Measurements from ENCODE around the gene ZFAND3. TPM values are rescaled to one million over a fixed set of nuclear protein-coding genes. Genes with fewer than 3 reads are reported as not detected.
"Not testable (repeated sequence)": the region's sequence is repeated elsewhere in the genome, so short reads cannot be mapped to it uniquely, and the experiment has no call there.

The ZFAND3 gene
- polyA plus RNA-seq, 5 donors = 109 to 122 (median 116) TPM

- no peak for DNase-seq
Measured at GRCh38 chr6:37934276-37934675, 114.7 kb downstream of the ZFAND3 start.

- no peak for DNase-seq
Measured at GRCh38 chr6:37936150-37936549, 116.6 kb downstream of the ZFAND3 start.

- DNase-seq = no peak
Measured at GRCh38 chr6:37936906-37937305, 117.4 kb downstream of the ZFAND3 start.

- DNase-seq = no peak
Measured at GRCh38 chr6:37938909-37939308, 119.4 kb downstream of the ZFAND3 start.

- DNase-seq = peak; percentile 38 to 43
Measured at GRCh38 chr6:37940074-37940847, 120.7 kb downstream of the ZFAND3 start.

- no peak for DNase-seq
Measured at GRCh38 chr6:37941871-37942270, 122.3 kb downstream of the ZFAND3 start.

GRCh38 chr6:37942606-37943376, 123.3 kb downstream of the ZFAND3 start:
- DNase-seq = no peak

- DNase-seq = no peak
Measured at GRCh38 chr6:37943436-37944058, 124.0 kb downstream of the ZFAND3 start.

- DNase-seq = no peak
Measured at GRCh38 chr6:37946057-37946456, 126.5 kb downstream of the ZFAND3 start.

- no peak for DNase-seq
Measured at GRCh38 chr6:37947468-37947867, 127.9 kb downstream of the ZFAND3 start.

GRCh38 chr6:37948584-37948983, 129.1 kb downstream of the ZFAND3 start:
- DNase-seq = not testable (repeated sequence)

- DNase-seq = no peak
Measured at GRCh38 chr6:37952027-37952426, 132.5 kb downstream of the ZFAND3 start.

GRCh38 chr6:37954791-37955190, 135.3 kb downstream of the ZFAND3 start:
- no peak for DNase-seq

GRCh38 chr6:37956711-37957275, 137.3 kb downstream of the ZFAND3 start:
- DNase-seq = no peak

GRCh38 chr6:37959061-37959460, 139.5 kb downstream of the ZFAND3 start:
- no peak for DNase-seq

GRCh38 chr6:37960139-37960935, 140.8 kb downstream of the ZFAND3 start:
- DNase-seq = no peak

GRCh38 chr6:37962481-37963080, 143.1 kb downstream of the ZFAND3 start:
- not testable (repeated sequence) for DNase-seq

- no peak for DNase-seq
Measured at GRCh38 chr6:37965964-37966676, 146.6 kb downstream of the ZFAND3 start.

GRCh38 chr6:37966801-37967200, 147.3 kb downstream of the ZFAND3 start:
- no peak for DNase-seq

GRCh38 chr6:37967651-37968050, 148.1 kb downstream of the ZFAND3 start:
- no peak for DNase-seq

All from right lung (tissue), 5 donors.